SK-MEL-5 (cell line): ENCODE measurements around the gene CFD. TPM values are rescaled to one million over a fixed set of nuclear protein-coding genes. Genes with fewer than 3 reads are reported as not detected.
"Not testable (repeated sequence)": the region's sequence is repeated elsewhere in the genome, so short reads cannot be mapped to it uniquely, and the experiment has no call there.

Experiments
- DNase-seq: peaks from one replicate; pipeline ENCODE4 v3.0.0-alpha.2; 2016; ENCODE audit warnings: low read depth, low spot score
- in situ Hi-C: cut with HindIII; loops from 2 replicates; pipeline ENCODE4 v1.10.0; 2016; ENCODE audit warnings: low sequenced_read_pairs, high pct_unique_total_duplicates, low pct_unique_long_range_greater_than_20kb
- polyA plus RNA-seq, 2 experiments: library from polyadenylated mRNA; depleted of rRNA; stranded (reverse); fragments of >200 nt; gene quantifications; 2 replicates each; pipeline ENCODE4 v1.2.3, GENCODE V29; 2015
- total RNA-seq: library from RNA; depleted of rRNA; stranded (reverse); fragments of >200 nt; shearing (Covaris generic); gene quantifications from 2 replicates; pipeline ENCODE4 v1.2.3, GENCODE V29; 2014; rRNA removed

The CFD gene
- total RNA-seq: 1.4 and 4.3 TPM in 2 replicates
- polyA plus RNA-seq (2015; cell fraction: cytosol; rRNA removed): 3.0 and 8.6 TPM in 2 replicates
- 2.1 and 2.3 TPM in 2 replicates for polyA plus RNA-seq (2015; cell fraction: nucleus; rRNA removed)

DNA sequence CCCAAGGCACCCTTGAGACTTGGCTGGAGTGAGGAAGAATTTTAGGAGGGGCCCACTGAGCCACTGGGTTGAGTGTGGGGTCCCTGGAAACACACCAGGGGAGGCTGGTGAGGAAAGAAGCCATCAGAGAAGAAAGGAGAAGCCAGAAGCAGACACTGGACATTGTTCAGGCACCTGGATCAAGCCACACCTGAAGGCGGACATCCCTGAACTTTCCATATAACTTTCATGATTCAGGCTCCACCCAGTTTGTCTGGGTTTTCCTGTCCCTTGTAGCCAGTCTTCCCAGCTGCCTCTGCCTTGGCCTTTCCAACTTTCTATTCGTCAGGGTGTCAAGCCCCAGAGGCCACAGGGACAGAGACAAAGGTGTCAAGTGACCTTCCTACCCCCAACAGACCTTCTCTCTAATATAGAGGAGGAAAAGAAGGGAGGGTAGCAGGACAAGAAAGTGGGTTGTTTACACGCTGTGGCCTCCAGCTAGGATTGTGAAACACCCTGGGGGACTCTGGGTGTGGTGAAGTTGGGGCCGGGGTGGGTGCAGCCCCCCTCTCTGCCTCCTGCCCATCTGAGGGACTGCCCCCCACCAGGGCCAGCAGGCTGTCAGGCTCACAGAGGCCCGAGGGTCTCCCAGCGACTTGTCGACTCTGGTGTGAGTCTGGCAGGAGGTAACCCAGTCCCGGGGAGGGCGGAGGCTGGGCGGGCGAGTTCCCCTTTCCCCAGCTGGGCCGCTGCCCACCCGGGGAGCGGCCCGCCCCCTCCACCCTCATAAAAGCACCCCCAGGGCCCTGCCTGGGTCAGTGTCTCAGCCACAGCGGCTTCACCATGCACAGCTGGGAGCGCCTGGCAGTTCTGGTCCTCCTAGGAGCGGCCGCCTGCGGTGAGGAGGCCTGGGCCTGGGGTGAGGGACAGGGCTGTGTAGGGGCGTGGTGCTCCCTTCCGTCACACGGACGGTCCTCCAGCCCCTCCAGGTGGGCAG is at the start of gene CFD:
Gene CFD, plus strand, starts transcription at position 797 of the 976 bp plus-strand sequence. Its CDS starts 26 bp downstream, at position 823.
- DNase-seq: no peak
- in situ Hi-C loops: no loop called here

- in situ Hi-C loops: no loop called here
- DNase-seq: no peak
These were observed 49.2 kb upstream of the CFD start for GRCh38 chr19:810077-810855.

DNA sequence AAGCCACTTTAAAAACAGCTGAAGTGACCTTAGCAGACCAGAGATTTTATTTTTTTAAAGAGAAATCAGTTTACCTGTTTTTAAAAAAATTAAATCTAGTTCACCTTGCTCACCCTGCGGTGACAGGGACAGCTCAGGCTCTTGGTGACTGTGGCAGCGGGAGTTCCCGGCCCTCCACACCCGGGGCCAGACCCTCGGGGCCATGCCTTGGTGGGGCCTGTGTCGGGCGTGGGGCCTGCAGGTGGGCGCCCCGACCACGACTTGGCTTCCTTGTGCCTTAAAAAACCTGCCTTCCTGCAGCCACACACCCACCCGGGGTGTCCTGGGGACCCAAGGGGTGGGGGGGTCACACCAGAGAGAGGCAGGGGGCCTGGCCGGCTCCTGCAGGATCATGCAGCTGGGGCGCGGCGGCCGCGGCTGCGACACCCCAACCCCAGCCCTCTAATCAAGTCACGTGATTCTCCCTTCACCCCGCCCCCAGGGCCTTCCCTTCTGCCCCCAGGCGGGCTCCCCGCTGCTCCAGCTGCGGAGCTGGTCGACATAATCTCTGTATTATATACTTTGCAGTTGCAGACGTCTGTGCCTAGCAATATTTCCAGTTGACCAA is 48.5 kb upstream of the CFD start:
- in situ Hi-C loops: no loop called here

DNA sequence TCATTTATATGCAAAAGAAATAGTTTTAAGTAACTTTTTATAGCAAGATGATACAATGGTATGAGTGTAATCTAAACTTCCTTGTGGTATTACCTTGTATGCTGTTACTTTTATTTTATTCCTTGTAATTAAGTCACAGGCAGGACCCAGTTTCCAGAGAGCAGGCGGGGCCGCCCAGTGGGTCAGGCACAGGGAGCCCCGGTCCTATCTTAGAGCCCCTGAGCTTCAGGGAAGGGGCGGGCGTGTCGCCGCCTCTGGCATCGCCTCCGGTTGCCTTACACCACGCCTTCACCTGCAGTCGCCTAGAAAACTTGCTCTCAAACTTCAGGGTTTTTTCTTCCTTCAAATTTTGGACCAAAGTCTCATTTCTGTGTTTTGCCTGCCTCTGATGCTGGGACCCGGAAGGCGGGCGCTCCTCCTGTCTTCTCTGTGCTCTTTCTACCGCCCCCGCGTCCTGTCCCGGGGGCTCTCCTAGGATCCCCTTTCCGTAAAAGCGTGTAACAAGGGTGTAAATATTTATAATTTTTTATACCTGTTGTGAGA is 47.9 kb upstream of the CFD start:
- in situ Hi-C loops: no loop called here
- DNase-seq: no peak

More for the DNA sequence above, 48.5 kb upstream of the CFD start:
- no peak for DNase-seq

DNA sequence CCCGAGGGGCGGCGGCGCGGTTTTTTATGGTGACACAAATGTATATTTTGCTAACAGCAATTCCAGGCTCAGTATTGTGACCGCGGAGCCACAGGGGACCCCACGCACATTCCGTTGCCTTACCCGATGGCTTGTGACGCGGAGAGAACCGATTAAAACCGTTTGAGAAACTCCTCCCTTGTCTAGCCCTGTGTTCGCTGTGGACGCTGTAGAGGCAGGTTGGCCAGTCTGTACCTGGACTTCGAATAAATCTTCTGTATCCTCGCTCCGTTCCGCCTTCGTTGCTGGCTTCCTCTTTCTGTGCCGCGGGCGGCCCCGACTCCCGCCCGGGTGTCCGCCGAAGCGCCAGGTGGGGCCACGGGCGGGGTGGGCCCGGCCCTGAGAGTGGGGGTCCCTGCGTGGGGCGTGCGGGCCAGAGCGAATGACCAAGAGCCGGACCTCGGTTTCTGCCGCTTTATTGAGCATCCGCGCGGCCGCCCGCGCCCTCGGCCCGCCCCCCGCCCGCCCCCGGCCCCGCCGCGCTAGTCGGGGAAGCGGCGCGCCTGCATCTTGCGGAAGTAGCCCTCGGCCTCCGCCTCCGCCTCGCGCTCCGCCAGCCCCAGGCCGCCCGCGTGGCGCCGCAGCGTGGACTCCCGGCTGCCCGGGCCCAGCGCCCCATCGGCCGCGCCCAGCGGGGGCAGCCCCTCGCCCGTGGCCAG is 47.3 kb upstream of the CFD start:
- no peak for DNase-seq
- in situ Hi-C loops: no loop called here

GRCh38 chr19:812747-813218 is 46.7 kb upstream of the CFD start:
- no peak for DNase-seq
- in situ Hi-C loops: no loop called here

- in situ Hi-C loops: no loop called here
- DNase-seq: no peak
These were observed 46.0 kb upstream of the CFD start for GRCh38 chr19:813219-814151.

DNA sequence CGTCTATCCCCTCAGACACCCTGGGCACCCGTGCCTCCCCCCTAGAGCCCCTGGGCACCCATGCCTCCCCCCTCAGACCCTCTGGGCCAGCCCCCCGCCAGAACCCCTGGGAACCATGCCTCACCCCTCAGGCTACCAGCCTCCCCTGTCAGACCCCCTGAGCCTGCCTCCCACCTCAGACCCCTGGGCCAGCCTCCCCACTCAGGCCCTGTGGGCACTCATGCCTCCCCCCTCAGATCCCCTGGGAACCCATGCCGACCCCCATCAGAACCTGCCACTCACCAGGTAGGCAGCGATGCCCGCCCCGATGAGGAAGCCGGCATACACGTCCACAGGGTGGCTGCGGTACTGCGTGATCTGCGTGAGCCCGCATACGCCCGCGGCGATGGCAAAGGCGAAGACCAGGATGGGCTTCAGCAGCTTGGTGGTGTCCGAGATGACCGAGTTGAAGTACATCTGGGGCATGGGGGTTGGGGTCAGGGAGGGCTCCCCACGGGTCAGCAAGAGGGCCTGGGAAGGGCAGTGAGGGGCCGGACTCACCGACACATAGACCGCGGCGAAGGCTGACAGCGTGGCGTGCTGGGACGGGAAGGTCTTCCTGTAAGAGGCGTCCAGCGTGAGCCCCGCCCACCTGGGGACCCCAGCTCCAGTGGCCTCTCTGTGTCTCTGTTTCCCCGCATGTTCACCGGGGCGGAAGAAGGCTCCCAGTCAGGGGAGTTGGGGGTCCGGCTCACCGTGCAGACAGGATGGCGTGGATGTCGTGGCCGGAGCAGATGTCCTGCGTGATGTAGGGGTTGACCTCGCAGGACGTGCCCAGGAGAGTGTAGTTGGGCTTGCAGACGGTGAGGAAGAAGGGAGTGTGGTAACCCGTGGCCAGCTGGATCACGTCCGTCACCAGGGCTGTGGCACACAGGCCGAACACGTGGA is 45.0 kb upstream of the CFD start:
- in situ Hi-C loops: no loop called here

DNA sequence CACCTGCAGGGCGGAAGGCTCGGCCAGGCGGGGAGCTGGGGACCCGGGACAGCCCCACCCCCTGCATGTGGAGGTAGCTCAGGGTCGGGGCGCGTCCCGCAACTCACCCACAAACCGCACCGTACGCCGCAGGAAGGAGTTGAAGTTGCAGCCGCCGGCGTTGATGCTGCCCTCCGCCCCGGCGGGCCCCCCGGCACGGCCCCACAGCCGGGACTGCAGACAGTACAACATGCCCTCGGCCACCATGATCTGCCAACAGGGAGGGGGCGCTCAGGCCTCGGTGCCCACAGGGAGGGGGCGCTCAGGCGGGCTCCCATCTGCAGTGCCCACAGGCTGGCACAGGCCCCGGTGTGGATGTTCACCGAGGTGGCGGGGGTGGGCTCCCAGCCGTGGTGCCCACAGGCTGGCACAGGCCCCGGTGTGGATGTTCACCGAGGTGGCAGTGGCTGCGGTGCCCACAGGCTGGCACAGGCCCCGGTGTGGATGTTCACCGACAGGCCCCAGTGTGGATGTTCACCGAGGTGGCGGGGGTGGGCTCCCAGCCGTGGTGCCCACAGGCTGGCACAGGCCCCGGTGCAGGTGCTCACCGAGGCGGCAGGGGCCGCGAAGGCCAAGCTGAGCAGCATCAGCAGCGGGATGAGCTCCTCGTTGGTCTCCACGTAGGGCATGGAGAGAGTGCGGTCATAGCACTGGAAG is 44.2 kb upstream of the CFD start:
- in situ Hi-C loops: no loop called here
- DNase-seq: no peak

More for the DNA sequence above, 45.0 kb upstream of the CFD start:
- DNase-seq: no peak

- DNase-seq: no peak
These were observed 43.5 kb upstream of the CFD start for GRCh38 chr19:815775-816499.

GRCh38 chr19:816500-816857 is 43.0 kb upstream of the CFD start:
- in situ Hi-C loops: no loop called here
- DNase-seq: no peak

More at GRCh38 chr19:815775-816499, 43.5 kb upstream of the CFD start:
- in situ Hi-C loops: no loop called here

DNA sequence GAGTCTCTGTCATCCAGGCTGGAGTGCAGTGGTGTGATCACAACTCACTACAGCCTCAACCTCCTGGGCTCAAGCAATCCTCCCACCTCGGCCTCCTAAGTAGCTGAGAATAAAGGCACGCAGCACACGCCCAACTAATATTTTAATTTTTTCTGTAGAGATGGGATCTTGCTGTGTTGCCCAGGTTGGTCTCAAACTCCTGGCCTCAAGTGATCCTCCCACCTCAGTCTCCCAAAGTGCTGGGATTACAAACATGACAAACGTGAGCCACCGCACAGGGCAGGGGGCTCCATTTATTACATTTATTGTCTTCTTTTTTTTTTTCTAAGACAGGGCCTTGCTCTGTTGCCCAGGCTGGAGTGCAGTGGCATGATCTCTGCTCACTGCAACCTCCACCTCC is 39.3 kb upstream of the CFD start:
- in situ Hi-C loops: not testable (repeated sequence)

GRCh38 chr19:821231-821824 is 38.1 kb upstream of the CFD start:
- in situ Hi-C loops: no loop called here
- DNase-seq: no peak

More for the DNA sequence above, 39.3 kb upstream of the CFD start:
- DNase-seq: not testable (repeated sequence)
